Mucosa of gallbladder (tissue), 1 donor: Measurements from ENCODE around the gene NECAB3. TPM values are rescaled to one million over a fixed set of nuclear protein-coding genes. Genes with fewer than 3 reads are reported as not detected.

ENCODE experiments used
- DNase-seq: peaks from one replicate; pipeline ENCODE4 v3.0.0-alpha.2; 2020; ENCODE audit warnings: low spot score
- total RNA-seq: library from RNA; stranded (reverse); gene quantifications from one replicate; pipeline ENCODE4 v1.2.1, GENCODE V29; 2021
- donor health status: DM: no; HTN: no; CAD: no.

Gene NECAB3
- total RNA-seq, 1 donor from 2014 or later = 37.3 TPM

- no peak for DNase-seq
Observed at GRCh38 chr20:33677991-33678702, 3.9 kb upstream of the NECAB3 start.

DNA sequence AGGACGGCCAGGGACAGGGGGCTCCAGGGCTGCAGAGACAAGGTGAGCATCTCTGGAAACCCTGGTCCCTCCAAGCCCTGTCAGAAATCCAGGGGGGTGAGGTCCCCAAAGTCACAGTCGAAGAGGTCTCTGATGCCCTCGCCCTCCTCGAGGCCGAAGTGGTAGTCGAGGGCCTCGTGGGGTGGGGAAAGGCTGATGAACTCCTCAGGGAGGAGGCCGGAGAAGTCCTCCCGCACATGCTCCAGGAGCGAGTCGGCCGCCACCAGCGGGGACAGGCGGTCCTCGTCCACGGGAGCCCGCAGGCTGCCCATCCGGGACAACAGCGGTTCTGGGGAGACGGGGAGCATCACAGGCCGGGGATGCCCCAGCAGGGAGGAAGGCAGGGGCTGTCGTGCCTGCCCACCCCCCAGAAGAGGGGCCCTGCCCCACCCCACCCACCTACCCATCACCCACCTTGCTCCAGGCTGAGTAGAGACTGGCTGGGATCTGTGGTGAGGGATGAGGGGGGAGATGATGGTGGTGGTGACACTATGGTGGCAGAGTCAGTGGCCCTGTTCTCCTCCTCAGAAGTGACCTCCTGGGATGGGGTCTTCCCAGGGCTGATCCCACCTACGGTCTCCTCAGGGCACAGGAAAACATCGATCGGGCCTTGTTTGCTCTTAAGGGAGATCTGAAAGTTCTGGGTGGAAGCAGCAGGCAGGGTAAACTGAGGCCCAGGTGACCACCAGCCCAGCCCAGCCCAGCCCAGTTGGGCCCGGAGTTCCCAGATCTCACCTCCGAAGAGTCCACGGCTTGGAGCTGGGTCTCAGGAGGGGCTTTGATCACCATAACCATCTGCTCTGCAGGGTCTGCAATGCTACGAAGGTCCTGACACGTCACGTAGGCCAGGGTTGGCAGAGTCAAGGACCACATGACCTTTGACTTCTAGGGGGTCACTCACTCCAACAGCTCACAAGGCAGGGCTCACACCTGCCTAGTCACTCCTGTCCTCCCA, 2.7 kb upstream of the NECAB3 start:
- no peak for DNase-seq

DNA sequence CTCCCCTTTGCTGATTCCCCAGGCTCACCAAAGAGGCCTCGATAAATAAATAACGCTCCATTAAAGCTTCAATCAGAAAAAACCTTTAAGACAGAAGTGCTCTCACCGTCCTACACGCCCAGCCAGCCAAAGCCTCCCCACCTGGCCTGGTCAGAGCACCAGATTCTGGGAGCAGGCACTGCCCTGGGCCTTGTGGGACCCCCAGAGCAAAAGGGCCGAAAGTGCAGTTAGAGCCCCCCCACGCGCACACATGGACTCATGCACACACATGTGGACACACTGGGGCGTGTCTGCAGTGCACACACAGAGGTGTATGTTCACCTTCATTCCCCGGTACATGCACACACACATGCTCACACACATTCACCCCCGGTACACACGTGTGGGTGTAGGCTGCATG, 1.9 kb upstream of the NECAB3 start:
- DNase-seq = no peak

DNA sequence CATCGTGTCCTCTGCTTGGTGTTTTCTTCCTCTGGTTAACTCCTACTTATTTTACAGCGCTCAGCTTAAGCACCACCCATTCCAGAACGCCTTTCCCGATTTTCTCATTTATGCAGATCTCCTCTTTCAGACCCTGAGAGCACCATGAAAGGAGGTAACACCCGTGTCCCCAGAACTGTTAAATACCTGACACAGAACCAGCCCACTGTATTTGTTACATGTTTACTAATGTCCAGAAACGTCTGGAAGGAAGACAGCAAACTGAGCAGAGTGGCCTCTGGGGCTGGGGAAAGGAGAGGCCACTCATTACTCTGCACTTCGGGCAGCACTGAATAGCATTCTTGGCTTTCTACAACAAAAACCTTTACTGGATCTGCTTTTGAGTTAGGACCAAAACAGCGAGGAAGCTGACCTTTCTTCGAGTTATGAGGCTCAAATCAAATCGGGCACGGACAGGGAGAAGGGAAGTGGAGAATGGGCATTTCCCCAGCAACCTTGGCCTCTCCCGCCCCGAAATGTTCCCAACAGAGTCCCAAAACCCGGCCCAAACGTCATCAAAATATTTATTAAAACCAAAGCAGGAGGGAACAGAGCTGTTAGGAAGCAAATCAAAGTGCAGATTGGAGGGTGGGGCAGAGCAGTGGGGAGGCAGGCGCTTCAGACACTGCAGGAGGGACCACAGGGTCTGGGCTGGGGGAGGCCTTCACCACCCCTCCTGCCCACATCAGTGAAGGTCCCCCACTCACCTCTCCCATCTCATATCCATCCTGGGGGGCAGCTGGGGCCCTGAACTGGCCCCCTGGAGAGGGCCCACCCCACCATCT, 1.1 kb upstream of the NECAB3 start:
- no peak for DNase-seq

DNA sequence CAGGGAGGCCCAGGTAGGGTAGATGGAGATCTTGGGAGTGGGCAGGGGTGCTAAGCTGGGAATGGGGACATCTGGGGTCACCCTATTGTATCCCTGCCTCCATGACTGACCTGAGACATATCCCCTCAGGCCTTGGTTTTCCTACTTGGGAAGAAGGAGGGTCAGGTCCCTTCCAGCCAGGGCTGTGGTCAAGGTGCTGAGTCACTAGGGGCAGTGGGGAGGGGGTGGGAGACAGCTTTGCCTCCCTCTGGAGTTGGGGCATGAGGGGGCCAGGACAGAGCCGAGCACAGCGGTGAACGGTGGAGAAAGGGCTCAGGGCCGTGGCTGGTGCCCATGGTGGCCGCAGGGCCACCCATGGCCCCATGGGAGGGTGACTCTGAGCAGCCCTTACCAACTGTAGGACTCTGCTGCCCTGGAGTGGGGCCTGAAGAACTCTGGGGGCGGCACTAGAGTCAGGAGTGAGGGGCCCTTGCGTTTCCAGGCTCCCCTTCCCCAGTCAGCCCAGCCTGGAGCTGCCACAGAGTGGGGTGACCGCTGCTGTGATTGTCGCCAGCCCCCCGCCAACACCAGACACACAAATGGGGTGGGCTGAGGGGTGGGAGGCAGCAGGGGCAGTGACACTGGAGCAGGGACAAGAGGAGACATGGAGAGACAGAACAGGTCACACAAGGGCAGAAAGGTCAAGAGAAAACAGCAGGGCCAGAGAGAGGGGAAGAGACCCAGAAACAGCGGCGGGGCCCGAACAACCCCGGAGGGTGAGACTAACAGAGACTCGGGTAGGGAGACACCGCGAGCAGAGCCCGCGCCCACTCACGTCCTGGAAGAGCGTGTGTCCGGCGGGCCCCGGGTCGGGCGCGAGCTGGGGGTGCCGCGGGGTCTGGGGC, 576 bp downstream of the NECAB3 start:
- DNase-seq = no peak

DNA sequence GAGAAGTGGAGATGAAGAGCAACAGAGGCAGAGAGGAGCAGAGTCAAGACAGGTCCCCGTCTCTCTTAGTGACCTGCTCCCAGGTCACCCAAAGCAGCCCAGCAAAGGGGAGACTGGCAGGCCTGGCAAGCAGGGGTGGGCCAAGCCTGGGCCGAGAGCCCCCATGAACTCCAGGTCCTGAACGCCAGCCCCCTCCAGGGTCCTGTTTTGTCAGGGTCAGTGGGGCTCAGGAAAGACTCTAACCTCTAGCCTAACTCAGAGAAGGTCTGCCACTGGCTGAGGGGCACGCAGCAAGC, 1.2 kb downstream of the NECAB3 start:
- no peak for DNase-seq

DNA sequence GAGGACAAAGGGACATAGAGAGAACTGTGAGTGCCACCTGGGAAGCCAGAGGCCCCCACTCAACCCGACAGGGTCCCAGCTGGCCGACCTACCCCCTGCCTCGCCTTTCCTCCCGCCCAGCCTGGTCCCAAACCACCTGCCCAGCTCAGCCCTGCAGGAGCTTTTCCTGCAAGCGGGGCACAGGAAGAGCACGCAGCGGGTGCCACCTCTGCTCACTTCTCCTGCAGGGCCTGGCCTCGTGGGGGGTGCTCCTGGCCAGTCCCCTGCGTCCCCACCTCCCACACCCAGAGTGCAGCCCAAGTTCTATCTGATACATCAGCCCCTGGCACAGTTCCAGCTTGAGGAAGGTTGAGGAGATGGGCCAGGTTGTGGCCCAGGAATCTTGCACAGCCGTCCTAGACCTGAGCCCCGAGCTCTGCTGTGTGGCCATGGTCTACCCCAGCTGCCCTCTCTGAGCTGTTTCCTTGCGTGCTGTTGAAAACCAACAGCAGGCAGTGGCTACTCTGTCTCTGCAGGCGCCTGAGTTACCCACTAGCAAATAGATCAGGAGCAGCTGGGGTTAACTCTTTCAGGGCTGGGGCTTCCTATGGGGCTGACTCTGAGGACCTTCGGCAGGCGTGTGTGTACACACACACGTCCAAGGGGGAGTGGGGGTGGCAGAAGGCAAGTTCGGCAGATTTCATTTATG, 1.7 kb downstream of the NECAB3 start:
- DNase-seq = no peak

GRCh38 chr20:33671573-33672288, 2.5 kb downstream of the NECAB3 start:
- no peak for DNase-seq

- no peak for DNase-seq
Observed at GRCh38 chr20:33670715-33671499, 3.3 kb downstream of the NECAB3 start.

GRCh38 chr20:33669873-33670640, 4.2 kb downstream of the NECAB3 start:
- DNase-seq = no peak

- DNase-seq = no peak
Observed at GRCh38 chr20:33669224-33669623, 5.0 kb downstream of the NECAB3 start.

DNA sequence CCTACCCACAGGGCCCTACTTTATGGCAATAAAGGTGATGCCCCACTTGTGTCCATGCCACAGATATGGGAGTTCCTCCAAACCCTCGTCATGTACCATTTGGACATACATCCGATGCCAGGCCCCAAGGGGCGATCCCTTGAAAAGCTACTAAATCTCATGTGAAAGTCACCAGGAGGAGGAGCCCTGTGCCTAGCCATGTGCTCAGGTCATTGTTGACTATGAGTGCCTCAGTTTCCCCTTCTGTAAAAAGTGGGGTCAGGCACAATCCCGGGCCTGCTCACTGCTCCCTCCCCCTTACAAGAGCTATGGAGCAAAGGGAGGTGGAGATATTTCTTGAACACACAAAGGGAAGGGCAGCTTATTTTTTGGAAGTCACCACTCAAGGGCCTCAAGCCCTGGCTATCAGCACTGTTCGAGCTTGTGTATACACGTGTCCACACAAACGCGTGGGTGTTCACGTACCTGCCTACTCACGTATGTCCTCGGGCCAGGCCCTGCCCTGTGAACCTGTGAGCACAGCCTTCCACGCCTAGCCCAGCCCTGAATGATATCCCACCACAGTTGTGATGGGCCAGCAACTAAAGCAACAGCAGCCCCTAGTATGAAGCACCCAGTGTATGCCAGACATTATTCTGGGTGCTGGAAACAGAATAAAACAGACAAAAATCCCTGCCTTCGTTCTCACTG, 5.6 kb downstream of the NECAB3 start:
- no peak for DNase-seq

GRCh38 chr20:33667676-33668465, 6.4 kb downstream of the NECAB3 start:
- peak; percentile 78 for DNase-seq

DNA sequence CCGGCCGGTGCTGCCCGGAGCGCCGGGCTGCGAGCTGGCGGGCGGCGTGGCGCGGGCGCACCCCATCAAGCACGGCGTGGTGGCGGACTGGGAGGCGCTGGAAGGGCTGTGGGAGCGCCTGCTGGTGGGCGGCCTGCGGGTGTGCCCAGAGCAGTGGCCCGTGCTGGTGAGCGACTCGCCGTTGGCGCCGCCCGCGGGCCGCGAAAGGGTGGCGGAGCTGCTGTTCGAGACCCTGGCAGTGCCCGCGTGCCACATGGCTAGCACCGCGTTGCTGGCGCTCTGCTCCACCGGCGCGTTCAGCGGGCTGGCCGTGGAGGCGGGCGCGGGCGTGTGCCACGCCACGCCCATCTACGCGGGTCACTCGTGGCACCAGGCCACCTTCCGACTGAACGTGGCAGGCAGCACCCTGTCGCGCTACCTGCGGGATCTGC, 7.0 kb downstream of the NECAB3 start:
- peak; percentile 38 for DNase-seq

DNA sequence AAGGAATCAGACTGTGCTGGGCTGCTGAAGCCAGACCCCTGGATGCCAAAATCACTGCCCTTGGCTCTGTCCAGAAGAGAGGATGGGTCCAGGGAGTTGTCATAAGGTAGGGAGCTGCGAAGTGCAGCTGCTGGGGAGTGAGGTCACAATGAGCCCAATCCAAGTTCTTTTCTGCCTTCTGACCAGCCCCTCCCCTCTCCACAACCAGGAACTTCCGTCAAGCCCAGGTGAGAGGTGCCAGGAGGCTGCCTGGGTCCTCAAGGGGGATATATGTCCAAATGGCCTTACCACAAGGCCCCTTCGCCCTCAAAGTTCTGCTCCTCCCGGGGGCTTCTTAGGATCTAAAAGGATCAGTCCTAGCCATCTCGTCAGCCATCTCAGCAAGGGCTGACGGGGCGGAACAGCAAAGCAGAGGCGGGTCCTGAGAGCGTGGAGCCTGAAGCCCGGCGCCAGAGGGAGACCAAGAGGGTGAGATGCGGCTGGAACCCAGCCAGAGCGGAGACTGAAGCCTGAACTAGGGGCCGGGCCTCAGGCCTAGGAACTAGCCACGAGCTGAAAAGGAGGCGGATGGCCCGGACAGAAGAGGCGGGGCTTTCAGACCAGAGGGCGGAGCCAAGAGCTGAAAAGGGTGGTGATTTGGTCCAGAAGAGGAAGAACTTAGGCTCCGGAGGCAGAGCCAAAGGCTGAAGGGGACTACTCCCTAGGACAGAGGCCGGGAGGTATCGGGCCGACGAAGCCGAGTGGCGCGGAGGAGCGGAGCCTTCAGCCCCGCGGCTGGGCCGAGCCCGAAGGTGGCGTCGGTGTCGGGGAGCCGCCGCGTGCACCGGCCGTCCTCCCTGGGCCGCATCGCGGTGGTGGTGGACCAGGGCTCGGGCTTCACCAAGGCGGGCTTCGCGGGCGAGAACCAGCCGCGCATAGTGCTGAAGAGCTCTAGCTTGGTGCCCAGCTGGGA, 7.7 kb downstream of the NECAB3 start, which contains the start of gene ACTL10:
ACTL10 (plus strand) TSS at position 651 of the 952 bp plus-strand sequence. CDS start 555 bp downstream, outside the sequence.
- DNase-seq = peak; percentile 98

DNA sequence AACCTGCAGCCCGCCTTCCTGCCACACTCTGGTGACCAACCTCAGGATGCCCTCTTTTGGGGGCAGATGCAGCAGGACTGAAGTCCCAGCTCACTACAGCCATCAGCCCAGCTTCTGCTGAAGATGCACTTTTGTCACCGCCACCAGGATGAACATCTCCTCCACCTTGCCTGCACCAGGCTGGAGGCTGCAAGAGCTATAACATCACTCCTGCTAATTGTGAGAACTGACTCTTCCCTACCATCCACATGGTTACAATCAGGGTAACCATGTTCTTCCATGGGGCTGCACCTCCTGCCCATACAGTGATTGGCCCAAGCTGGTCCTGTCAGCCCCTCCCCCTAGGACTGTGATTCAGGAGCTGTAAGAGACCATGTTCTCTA, 9.5 kb downstream of the NECAB3 start:
- DNase-seq = no peak
